Measurements from ENCODE around the gene NOS3. TPM values are rescaled to one million over a fixed set of nuclear protein-coding genes. Genes with fewer than 3 reads are reported as not detected.

The NOS3 gene
- total and polyA plus RNA-seq, 9 of the 15 experiments (the other 6 are each of a cell fraction or from before 2014, with no cell fraction given): 1.1 to 121 (median 23.6) TPM

DNA sequence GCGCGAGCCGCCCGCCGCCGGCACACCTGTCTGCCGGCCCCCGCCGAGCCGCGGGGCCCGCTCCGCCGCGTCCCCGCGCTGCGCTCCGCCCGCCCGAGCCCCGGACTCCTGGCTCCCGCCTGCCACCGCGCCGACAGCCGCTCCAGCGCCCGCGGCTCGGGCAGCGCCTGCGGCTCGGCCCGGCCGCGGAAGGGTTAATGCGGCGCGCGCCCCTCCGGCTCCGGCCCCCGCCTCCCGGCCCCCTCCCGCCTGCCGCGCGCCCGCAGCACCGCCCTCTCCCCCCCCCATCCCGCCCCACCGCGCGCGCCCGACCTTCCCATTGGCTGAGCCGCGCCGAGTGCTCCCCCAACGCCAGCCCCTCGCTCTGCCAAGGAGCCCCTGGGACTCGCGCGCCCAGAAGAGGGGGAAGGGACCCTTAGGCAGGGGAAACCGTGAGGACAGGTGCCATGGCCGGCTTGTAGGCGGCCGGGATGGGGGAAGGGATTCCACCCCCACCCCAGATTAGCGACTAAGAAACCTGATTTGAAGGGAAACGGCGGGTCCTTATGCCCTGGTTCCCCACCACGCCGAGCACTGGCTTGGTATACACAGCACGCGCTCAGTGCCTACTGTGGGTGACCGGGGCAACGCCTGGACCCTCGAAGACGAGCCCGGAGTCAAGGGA, 12.6 kb upstream of the NOS3 start, which contains the start of gene KCNH2 (continued):
- TF ChIP-seq, protein P1, sequence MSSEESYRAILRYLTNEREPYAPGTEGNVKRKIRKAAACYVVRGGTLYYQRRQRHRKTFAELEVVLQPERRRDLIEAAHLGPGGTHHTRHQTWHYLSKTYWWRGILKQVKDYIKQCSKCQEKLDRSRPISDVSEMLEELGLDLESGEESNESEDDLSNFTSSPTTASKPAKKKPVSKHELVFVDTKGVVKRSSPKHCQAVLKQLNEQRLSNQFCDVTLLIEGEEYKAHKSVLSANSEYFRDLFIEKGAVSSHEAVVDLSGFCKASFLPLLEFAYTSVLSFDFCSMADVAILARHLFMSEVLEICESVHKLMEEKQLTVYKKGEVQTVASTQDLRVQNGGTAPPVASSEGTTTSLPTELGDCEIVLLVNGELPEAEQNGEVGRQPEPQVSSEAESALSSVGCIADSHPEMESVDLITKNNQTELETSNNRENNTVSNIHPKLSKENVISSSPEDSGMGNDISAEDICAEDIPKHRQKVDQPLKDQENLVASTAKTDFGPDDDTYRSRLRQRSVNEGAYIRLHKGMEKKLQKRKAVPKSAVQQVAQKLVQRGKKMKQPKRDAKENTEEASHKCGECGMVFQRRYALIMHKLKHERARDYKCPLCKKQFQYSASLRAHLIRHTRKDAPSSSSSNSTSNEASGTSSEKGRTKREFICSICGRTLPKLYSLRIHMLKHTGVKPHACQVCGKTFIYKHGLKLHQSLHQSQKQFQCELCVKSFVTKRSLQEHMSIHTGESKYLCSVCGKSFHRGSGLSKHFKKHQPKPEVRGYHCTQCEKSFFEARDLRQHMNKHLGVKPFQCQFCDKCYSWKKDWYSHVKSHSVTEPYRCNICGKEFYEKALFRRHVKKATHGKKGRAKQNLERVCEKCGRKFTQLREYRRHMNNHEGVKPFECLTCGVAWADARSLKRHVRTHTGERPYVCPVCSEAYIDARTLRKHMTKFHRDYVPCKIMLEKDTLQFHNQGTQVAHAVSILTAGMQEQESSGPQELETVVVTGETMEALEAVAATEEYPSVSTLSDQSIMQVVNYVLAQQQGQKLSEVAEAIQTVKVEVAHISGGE (CRISPR knock-in tag; IDR thresholded peaks at IDR 0.05): 0 out of 6 replicates have a peak, but pooled peaks of 1 of the 3 experiments have one; percentile 20
- TF ChIP-seq, protein P2, sequence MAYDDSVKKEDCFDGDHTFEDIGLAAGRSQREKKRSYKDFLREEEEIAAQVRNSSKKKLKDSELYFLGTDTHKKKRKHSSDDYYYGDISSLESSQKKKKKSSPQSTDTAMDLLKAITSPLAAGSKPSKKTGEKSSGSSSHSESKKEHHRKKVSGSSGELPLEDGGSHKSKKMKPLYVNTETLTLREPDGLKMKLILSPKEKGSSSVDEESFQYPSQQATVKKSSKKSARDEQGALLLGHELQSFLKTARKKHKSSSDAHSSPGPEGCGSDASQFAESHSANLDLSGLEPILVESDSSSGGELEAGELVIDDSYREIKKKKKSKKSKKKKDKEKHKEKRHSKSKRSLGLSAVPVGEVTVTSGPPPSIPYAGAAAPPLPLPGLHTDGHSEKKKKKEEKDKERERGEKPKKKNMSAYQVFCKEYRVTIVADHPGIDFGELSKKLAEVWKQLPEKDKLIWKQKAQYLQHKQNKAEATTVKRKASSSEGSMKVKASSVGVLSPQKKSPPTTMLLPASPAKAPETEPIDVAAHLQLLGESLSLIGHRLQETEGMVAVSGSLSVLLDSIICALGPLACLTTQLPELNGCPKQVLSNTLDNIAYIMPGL (CRISPR knock-in tag; IDR thresholded peaks at IDR 0.05): 0 out of 2 replicates have a peak, but pooled peaks have one; percentile 26
- TF ChIP-seq SP1 (CRISPR knock-in tag; IDR thresholded peaks at IDR 0.05) (peak; percentile 13; the same call in 1 of the 2 replicates), GATAD2B (IDR thresholded peaks at IDR 0.05; ENCODE audit: borderline replicate concordance) (peak; percentile 79; the same call in 1 of the 2 replicates), GTF2E2 (tag; IDR thresholded peaks at IDR 0.05) (no peak), SIN3A (IDR thresholded peaks at IDR 0.05; ENCODE audit: borderline replicate concordance in 2 of 2, control insufficient read depth in 1 of 2, low read depth in 2 of 2, low read length in 2 of 2) (peak in 1 of 2 experiments; percentile 63; a peak in 1 of 4 replicates), SMC3 (conservative IDR thresholded peaks at IDR 0.05; ENCODE audit: insufficient read depth, low read depth, low read length) (no peak), ZNF124 (CRISPR knock-in tag; IDR thresholded peaks at IDR 0.05) (no peak), PHB (CRISPR knock-in tag; IDR thresholded peaks at IDR 0.05) (0 out of 2 replicates have a peak, but pooled peaks have one; percentile 59), NFYB (IDR thresholded peaks at IDR 0.05; ENCODE audit: extremely low read depth, insufficient read length) (peak; percentile 34), SAP30 (IDR thresholded peaks at IDR 0.05; ENCODE audit: borderline replicate concordance, insufficient read depth, low read depth, low read length, poor library complexity, severe bottlenecking) (peak; percentile 52), POU5F1 (IDR thresholded peaks at IDR 0.05; ENCODE audit: borderline replicate concordance, low read depth, low read length, partially characterized antibody) (no peak)
- TF ChIP-seq, protein P3, sequence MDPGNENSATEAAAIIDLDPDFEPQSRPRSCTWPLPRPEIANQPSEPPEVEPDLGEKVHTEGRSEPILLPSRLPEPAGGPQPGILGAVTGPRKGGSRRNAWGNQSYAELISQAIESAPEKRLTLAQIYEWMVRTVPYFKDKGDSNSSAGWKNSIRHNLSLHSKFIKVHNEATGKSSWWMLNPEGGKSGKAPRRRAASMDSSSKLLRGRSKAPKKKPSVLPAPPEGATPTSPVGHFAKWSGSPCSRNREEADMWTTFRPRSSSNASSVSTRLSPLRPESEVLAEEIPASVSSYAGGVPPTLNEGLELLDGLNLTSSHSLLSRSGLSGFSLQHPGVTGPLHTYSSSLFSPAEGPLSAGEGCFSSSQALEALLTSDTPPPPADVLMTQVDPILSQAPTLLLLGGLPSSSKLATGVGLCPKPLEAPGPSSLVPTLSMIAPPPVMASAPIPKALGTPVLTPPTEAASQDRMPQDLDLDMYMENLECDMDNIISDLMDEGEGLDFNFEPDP (CRISPR knock-in tag; IDR thresholded peaks at IDR 0.05): no peak
- TF ChIP-seq, protein P4, sequence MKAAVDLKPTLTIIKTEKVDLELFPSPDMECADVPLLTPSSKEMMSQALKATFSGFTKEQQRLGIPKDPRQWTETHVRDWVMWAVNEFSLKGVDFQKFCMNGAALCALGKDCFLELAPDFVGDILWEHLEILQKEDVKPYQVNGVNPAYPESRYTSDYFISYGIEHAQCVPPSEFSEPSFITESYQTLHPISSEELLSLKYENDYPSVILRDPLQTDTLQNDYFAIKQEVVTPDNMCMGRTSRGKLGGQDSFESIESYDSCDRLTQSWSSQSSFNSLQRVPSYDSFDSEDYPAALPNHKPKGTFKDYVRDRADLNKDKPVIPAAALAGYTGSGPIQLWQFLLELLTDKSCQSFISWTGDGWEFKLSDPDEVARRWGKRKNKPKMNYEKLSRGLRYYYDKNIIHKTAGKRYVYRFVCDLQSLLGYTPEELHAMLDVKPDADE (conservative IDR thresholded peaks at IDR 0.05; ENCODE audit: control insufficient read depth, low read depth, low read length): peak; percentile 27; the same call in 1 of the 2 replicates
- TF ChIP-seq, protein P5, sequence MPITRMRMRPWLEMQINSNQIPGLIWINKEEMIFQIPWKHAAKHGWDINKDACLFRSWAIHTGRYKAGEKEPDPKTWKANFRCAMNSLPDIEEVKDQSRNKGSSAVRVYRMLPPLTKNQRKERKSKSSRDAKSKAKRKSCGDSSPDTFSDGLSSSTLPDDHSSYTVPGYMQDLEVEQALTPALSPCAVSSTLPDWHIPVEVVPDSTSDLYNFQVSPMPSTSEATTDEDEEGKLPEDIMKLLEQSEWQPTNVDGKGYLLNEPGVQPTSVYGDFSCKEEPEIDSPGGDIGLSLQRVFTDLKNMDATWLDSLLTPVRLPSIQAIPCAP (CRISPR knock-in tag; IDR thresholded peaks at IDR 0.05; ENCODE audit: borderline replicate concordance): no peak

All from K562 (cell line).